ENCODE measurements around the gene CYP2E1. TPM values are rescaled to one million over a fixed set of nuclear protein-coding genes. Genes with fewer than 3 reads are reported as not detected.
"Not testable (repeated sequence)": the region's sequence is repeated elsewhere in the genome, so short reads cannot be mapped to it uniquely, and the experiment has no call there.

CYP2E1 gene
- total RNA-seq, 1 donor, result 1.3 TPM

- DNase-seq (ENCODE audit: low read depth), result no peak
- H3K4me3 ChIP-seq (ENCODE audit: low read depth, low read length), result no peak overlapping the region
- TF ChIP-seq, protein P1, sequence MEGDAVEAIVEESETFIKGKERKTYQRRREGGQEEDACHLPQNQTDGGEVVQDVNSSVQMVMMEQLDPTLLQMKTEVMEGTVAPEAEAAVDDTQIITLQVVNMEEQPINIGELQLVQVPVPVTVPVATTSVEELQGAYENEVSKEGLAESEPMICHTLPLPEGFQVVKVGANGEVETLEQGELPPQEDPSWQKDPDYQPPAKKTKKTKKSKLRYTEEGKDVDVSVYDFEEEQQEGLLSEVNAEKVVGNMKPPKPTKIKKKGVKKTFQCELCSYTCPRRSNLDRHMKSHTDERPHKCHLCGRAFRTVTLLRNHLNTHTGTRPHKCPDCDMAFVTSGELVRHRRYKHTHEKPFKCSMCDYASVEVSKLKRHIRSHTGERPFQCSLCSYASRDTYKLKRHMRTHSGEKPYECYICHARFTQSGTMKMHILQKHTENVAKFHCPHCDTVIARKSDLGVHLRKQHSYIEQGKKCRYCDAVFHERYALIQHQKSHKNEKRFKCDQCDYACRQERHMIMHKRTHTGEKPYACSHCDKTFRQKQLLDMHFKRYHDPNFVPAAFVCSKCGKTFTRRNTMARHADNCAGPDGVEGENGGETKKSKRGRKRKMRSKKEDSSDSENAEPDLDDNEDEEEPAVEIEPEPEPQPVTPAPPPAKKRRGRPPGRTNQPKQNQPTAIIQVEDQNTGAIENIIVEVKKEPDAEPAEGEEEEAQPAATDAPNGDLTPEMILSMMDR (IDR thresholded peaks at IDR 0.05; ENCODE audit: insufficient read depth, low read depth, low read length), result no peak
Observed at GRCh38 chr10:133536198-133536597, 9.0 kb downstream of the CYP2E1 start.

DNA sequence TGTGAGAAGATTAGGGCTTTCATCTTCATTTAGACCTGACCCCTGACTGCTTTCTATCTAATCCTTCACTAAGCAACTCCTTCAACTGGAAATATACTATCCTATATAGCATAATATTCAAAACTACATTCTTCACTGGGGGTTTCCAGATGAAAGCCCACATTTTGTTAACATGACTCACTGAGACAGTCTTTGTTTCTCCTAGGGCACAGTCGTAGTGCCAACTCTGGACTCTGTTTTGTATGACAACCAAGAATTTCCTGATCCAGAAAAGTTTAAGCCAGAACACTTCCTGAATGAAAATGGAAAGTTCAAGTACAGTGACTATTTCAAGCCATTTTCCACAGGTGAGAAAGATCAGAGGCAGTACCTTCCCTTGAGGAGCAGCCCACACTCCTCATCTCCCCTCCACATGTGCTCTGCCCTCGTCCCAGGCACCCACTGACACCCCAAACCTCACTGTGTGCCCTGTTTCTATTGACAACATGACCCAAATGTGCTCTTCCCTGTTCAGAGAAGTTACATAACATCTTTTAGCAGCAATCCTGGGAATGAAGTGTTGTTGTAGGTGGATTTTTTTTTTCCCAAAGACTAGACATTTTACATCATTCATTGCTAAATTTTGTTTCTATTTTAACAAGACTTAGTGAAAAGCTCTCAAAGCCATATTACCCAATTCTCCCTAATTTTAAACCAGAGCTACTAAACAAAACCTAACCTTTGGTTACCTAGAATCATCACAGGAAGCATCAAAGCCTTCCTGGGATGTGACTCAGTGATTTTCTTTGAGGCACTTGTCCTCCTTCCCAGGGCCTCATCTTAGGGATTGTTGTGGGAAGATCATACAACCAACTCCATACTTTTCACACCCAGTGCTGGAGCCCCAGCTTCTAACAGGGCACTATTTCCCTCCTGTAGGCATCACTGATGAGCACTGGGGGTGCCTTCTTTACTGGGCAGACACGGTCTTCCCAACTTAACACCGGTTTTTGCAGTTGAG lies 10.7 kb downstream of the CYP2E1 start:
- DNase-seq (ENCODE audit: low read depth), result no peak
- TF ChIP-seq, protein P1 (IDR thresholded peaks at IDR 0.05; ENCODE audit: insufficient read depth, low read depth, low read length), result no peak
- H3K4me3 ChIP-seq (ENCODE audit: low read depth, low read length), result no peak overlapping the region

GRCh38 chr10:133541441-133541975 lies 14.3 kb downstream of the CYP2E1 start:
- DNase-seq (ENCODE audit: low read depth); H3K4me3 ChIP-seq (ENCODE audit: low read depth, low read length): not testable (repeated sequence)

DNA sequence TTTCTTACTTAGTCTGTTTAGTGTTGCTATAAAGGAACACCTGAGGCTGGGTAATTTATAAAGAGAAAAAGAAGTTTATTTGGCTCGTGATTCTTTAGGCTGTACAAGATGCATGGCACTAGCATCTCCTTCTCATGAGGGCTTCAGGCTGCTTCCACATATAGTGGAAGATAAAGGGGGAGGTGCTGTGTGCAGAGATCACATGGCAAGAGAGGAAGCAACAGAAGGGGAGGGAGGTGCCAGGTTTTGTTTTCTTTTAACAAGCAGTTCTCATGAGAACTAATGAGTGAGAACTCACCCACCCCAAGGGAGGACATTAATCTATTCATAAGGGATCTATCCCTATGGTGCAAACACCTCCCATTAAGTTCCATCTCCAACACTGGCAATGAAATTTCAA lies 17.3 kb downstream of the CYP2E1 start:
- H3K4me3 ChIP-seq (ENCODE audit: low read depth, low read length), result no peak overlapping the region
- TF ChIP-seq, protein P1 (IDR thresholded peaks at IDR 0.05; ENCODE audit: insufficient read depth, low read depth, low read length), result no peak
- no peak for DNase-seq (ENCODE audit: low read depth)

GRCh38 chr10:133554600-133554999 lies 27.4 kb downstream of the CYP2E1 start:
- TF ChIP-seq, protein P1 (IDR thresholded peaks at IDR 0.05; ENCODE audit: insufficient read depth, low read depth, low read length), result no peak
- no peak overlapping the region for H3K4me3 ChIP-seq (ENCODE audit: low read depth, low read length)
- no peak for DNase-seq (ENCODE audit: low read depth)

DNA sequence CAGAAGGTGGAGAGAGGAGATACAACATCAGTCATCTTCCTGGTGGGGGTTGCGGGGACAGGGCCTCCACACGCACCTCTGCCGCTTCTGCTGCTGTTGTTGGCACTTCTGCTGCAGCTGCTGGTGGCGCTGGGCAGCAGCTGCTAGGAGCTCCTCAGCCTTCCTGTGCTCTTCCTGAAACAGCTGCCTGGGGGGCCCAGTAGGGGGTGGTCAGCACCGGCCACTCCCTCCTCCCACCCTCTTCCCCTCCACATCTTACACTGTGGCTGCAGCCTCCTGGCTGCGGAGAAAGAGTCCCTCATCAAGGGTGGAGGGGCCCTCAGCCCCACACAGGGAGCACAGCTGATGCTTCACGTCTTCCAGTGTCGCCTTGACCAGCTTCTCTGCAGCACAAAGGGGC lies 28.4 kb downstream of the CYP2E1 start:
- no peak for DNase-seq (ENCODE audit: low read depth)
- TF ChIP-seq, protein P1 (IDR thresholded peaks at IDR 0.05; ENCODE audit: insufficient read depth, low read depth, low read length), result no peak

GRCh38 chr10:133557381-133557780 lies 30.2 kb downstream of the CYP2E1 start:
- no peak overlapping the region for H3K4me3 ChIP-seq (ENCODE audit: low read depth, low read length)
- TF ChIP-seq, protein P1 (IDR thresholded peaks at IDR 0.05; ENCODE audit: insufficient read depth, low read depth, low read length), result no peak
- DNase-seq (ENCODE audit: low read depth), result no peak

More for the DNA sequence above, 28.4 kb downstream of the CYP2E1 start:
- H3K4me3 ChIP-seq (ENCODE audit: low read depth, low read length), result no peak overlapping the region
